Glutamatergic neuron (in vitro differentiated cells): ENCODE results near the gene OGA. TPM values are rescaled to one million over a fixed set of nuclear protein-coding genes. Genes with fewer than 3 reads are reported as not detected.

Source experiments
- DNase-seq: peaks from one replicate; pipeline ENCODE4 v3.0.0; 2022
- H3K27ac Mint-ChIP-seq: one replicate; pipeline ENCODE4 v1.8.0; 2020; ENCODE audit warnings: mild to moderate bottlenecking, mixed read lengths, inconsistent platforms; ENCODE audit not compliant: unreplicated experiment
- H3K27me3 Mint-ChIP-seq: one replicate; pipeline ENCODE4 v1.8.0; 2020; ENCODE audit warnings: mild to moderate bottlenecking, moderate library complexity, mixed read lengths, inconsistent platforms; ENCODE audit not compliant: unreplicated experiment
- H3K36me3 Mint-ChIP-seq: one replicate; pipeline ENCODE4 v1.8.0; 2020; ENCODE audit warnings: mild to moderate bottlenecking, mixed read lengths, inconsistent platforms; ENCODE audit not compliant: unreplicated experiment
- H3K4me1 Mint-ChIP-seq: one replicate; pipeline ENCODE4 v1.8.0; 2020; ENCODE audit warnings: mild to moderate bottlenecking, low read depth, mixed read lengths, inconsistent platforms; ENCODE audit not compliant: unreplicated experiment
- H3K4me3 Mint-ChIP-seq: one replicate; pipeline ENCODE4 v1.8.0; 2020; ENCODE audit warnings: mild to moderate bottlenecking, mixed read lengths, inconsistent platforms; ENCODE audit not compliant: unreplicated experiment
- H3K9me3 Mint-ChIP-seq: one replicate; pipeline ENCODE4 v1.8.0; 2020; ENCODE audit warnings: mild to moderate bottlenecking, moderate library complexity, mixed read lengths, inconsistent platforms; ENCODE audit not compliant: unreplicated experiment
- total RNA-seq: library from RNA; stranded (reverse); fragmentation: NEBNext Ultra II Directional; extraction: Animal tissue kit (Norgen Biotek cat#: 25700); gene quantifications from one replicate; pipeline ENCODE4 v1.2.1, GENCODE V29; 2021; ENCODE audit not compliant: unreplicated experiment
- TF ChIP-seq, protein P1 (sequence below): fragments of 200-600 bp; sonication (generic); IDR thresholded peaks from one replicate; pipeline ENCODE4 v1.5.0; 2021; ENCODE audit not compliant: partially characterized antibody, unreplicated experiment

OGA gene
- total RNA-seq, 1 donor from 2014 or later: 277 TPM

DNA sequence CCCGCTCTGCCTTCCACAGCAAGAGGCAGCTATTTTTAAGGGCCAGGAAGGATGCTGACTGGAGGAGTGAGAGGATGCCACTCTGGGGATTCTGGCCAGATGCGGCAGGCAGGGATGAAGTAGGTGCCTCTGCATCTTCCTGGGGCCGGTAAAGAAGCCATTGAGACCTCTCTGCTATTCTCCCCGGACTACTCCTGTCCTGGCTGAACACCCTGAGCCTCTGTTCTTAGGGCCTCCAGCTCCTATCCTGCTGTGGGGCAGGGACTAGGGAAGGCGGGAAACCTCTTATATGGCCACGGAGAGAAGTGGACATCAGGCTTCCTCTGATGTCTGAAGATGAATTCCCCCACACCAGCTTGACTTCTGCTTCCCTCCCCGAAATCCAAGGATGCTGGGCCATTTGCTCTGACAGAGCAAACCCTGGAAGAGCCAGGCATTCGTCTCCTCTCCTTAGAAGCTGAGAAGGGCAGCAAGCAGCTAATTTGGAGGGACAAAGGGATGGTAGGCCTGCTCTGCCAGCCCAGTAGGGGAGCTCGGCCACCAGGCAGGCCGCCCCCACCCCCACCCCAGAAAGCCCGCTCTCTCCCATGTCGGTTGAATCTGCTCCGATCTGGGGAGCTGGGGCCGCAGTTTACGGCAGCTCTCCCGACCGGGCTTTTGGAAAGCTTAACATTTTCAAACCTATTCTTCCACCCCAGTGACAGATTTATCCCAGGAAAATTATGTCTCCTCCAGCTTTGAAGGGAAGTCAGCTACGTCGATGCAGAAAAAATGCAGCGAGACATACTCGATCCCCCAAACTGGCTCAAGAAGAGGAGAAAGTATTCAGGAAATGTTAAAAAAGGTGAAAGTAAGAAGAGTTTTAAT is 45.1 kb downstream of the OGA start:
- no peak overlapping the region for H3K27ac Mint-ChIP-seq
- TF ChIP-seq, protein P1, sequence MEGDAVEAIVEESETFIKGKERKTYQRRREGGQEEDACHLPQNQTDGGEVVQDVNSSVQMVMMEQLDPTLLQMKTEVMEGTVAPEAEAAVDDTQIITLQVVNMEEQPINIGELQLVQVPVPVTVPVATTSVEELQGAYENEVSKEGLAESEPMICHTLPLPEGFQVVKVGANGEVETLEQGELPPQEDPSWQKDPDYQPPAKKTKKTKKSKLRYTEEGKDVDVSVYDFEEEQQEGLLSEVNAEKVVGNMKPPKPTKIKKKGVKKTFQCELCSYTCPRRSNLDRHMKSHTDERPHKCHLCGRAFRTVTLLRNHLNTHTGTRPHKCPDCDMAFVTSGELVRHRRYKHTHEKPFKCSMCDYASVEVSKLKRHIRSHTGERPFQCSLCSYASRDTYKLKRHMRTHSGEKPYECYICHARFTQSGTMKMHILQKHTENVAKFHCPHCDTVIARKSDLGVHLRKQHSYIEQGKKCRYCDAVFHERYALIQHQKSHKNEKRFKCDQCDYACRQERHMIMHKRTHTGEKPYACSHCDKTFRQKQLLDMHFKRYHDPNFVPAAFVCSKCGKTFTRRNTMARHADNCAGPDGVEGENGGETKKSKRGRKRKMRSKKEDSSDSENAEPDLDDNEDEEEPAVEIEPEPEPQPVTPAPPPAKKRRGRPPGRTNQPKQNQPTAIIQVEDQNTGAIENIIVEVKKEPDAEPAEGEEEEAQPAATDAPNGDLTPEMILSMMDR: no peak
- H3K27me3 Mint-ChIP-seq: peaks cover 21% of the 10 kb centered on the region
- peak overlapping the region; percentile 16 for H3K4me3 Mint-ChIP-seq
- peaks cover 7% of the 10 kb centered on the region for H3K9me3 Mint-ChIP-seq
- H3K36me3 Mint-ChIP-seq: no peaks in the 10 kb centered on the region
- no peak for DNase-seq
- H3K4me1 Mint-ChIP-seq: peaks cover 23% of the 10 kb centered on the region

DNA sequence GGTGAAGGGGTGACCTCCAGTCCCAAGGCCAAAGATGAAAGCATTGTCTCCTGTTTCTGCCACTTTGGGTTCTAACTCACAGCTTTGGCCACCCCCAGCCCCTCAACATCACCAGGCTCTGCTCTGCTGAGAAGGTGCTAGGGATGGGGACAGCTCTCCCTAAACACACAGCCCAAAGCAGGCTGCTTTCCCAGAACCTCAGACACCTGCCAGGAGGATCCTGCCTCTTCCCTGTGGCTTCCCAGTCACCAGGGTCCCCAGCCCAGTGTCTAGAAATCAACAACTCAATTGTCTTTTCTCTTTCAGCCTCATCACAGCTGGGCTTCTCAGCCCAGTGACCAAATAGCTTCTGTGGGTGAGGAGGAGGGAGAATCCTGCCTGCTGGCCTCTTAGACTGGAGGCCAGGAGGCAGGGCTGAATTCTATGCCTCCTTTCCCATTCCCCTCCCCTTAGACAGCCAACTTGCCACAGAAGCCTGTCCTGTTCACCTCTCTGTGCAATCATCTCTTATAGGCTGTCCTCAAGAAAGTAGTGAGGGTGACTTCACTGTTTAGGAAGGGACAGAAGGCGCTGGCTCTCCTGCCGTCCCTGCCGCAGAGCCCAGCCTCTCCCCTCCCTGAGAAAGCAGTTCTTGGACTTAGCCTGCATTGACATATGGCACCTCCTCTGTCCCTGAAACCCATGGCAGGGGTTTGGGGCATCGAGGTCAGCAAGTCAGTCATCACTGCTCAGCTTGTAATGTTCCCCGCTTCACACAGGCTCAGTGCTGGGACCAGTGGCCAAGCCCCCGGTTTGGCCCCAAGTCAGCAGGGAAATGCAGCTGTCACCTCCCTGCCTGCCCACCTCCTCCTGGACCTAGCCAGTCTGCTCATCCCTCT is 46.0 kb downstream of the OGA start:
- no peak overlapping the region for H3K27ac Mint-ChIP-seq
- H3K36me3 Mint-ChIP-seq: no peaks in the 10 kb centered on the region
- peaks cover 24% of the 10 kb centered on the region for H3K4me1 Mint-ChIP-seq
- DNase-seq: no peak
- H3K4me3 Mint-ChIP-seq: no peak overlapping the region
- H3K9me3 Mint-ChIP-seq: peaks cover 8% of the 10 kb centered on the region
- TF ChIP-seq, protein P1: no peak
- H3K27me3 Mint-ChIP-seq: peaks cover 16% of the 10 kb centered on the region

DNA sequence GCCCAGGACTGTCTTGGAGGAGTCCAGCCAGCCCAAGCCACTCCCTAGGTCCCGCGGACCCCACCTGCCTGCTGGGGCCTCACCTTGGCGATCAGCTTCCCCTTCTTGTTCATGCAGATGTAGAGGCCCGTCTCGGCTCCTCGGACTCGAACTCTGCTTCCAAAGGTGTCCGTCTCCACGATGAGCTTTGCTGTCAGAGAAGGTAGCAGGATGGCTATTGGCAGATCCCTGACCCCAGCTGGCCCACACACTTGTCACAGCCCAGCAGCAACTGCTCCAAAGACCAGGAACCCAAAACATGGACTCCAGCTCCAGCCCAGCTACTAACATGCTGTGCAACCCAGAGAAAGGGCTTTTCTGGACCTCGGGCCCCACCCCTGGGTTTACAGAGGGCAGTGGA is 46.9 kb downstream of the OGA start:
- Mint-ChIP-seq H3K4me1 (peaks cover 24% of the 10 kb centered on the region), H3K9me3 (peaks cover 8% of the 10 kb centered on the region), H3K4me3 (no peak overlapping the region), H3K27me3 (peaks cover 20% of the 10 kb centered on the region), H3K36me3 (no peaks in the 10 kb centered on the region), H3K27ac (no peak overlapping the region)
- TF ChIP-seq, protein P1: no peak
- DNase-seq: no peak

DNA sequence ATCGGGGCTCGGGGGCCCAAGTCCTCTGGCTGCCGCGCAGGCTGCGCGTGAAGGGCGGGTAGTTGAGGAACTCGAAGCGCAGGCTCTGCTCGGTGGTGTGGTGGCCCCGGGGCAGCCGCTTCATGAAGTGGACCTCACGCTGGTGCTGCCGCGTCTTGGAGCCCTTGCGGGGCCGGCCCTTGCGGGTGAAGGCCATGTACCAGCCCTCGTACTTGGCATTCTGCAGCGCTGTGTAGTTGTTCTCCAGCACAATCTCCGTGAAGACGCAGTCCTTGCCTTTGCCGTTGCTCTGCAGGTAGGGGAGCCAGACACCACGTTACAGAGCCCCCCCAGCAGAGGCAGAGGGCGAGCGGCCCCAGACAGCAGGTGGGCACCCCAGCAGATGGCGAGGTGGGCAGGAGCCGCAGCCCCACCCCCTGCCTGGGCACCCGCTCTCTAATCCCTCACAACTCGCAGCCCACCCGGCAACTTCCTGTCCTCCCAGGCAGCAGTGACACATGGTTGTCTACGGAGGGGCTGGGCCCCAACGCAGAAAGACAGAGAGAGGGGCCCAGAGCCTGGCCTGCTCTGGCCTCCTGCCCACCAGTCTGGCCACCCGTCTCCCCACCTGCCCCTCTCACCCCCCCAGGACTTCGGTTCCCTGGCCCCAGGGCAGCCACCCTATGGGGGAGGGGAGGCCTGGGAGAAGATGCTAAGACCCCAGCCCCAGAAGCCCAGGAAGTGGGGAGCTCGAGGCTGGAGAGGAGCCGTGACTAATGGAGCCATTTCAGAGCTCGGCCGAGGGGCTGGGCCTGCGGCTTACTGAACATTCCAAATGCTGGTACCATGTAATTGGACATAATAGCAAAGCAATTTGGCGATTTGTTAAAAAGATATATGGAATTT is 47.7 kb downstream of the OGA start:
- Mint-ChIP-seq H3K27me3 (peaks cover 22% of the 10 kb centered on the region), H3K36me3 (no peaks in the 10 kb centered on the region), H3K9me3 (peaks cover 9% of the 10 kb centered on the region), H3K4me1 (peaks cover 24% of the 10 kb centered on the region), H3K4me3 (no peak overlapping the region), H3K27ac (no peak overlapping the region)
- no peak for DNase-seq
- TF ChIP-seq, protein P1: no peak
